Smooth muscle cell (in vitro differentiated cells): ENCODE measurements around the gene ASB8. TPM values are rescaled to one million over a fixed set of nuclear protein-coding genes. Genes with fewer than 3 reads are reported as not detected.
A peak's percentile ranks its signal among the peaks of the same experiment; 100 is the strongest.

ENCODE experiments used
- DNase-seq: peaks from one replicate; lab custom pipeline; 2025; ENCODE audit not compliant: unreplicated experiment; lab: John Stamatoyannopoulos, UW
- H2AFZ ChIP-seq: fragments of 200-600 bp; sonication (generic); 2 replicates; pipeline ENCODE4 v1.6.0; 2016; ENCODE audit warnings: antibody characterized with exemption, low read depth, mild to moderate bottlenecking
- H3F3A ChIP-seq: fragments of 200-600 bp; sonication (generic); 2 replicates; pipeline ENCODE4 v1.6.0; 2017; ENCODE audit warnings: antibody characterized with exemption, low read depth
- H3K27ac ChIP-seq: fragments of 200-600 bp; sonication (generic); 2 replicates; pipeline ENCODE4 v1.5.1; 2016; ENCODE audit warnings: low read depth, mild to moderate bottlenecking
- H3K27me3 ChIP-seq: fragments of 200-600 bp; sonication (generic); 2 replicates; pipeline ENCODE4 v1.6.1; 2016; ENCODE audit warnings: low read depth, mild to moderate bottlenecking
- H3K36me3 ChIP-seq: fragments of 200-600 bp; sonication (generic); 2 replicates; pipeline ENCODE4 v1.5.1; 2016; ENCODE audit warnings: low read depth
- H3K4me1 ChIP-seq: fragments of 200-600 bp; sonication (generic); 2 replicates; pipeline ENCODE4 v1.5.1; 2016; ENCODE audit warnings: low read depth
- H3K4me2 ChIP-seq: fragments of 200-600 bp; sonication (generic); 2 replicates; pipeline ENCODE4 v1.6.0; 2016; ENCODE audit warnings: mild to moderate bottlenecking
- H3K4me3 ChIP-seq: fragments of 200-600 bp; sonication (generic); 2 replicates; pipeline ENCODE4 v1.5.1; 2016; ENCODE audit warnings: mild to moderate bottlenecking
- H3K79me2 ChIP-seq: fragments of 200-600 bp; sonication (generic); 2 replicates; pipeline ENCODE4 v1.6.0; 2016; ENCODE audit warnings: low read depth, mild to moderate bottlenecking
- H3K9ac ChIP-seq: fragments of 200-600 bp; sonication (generic); 2 replicates; pipeline ENCODE4 v1.6.0; 2016; ENCODE audit warnings: low read depth
- H3K9me3 ChIP-seq: fragments of 200-600 bp; sonication (generic); replicated peaks from 2 replicates; pipeline ENCODE4 v1.5.1; 2016; ENCODE audit warnings: low read depth
- H4K20me1 ChIP-seq: fragments of 200-600 bp; sonication (generic); 2 replicates; pipeline ENCODE4 v1.6.0; 2016; ENCODE audit warnings: low read depth
- WGBS: methylation state at CpG from one replicate; pipeline ENCODE4 v1.1.7; 2016; ENCODE audit warnings: low lambda C conversion rate; 5-methylcytosine and 5-hydroxymethylcytosine counted together
- polyA plus RNA-seq: library from polyadenylated mRNA; unstranded; fragments of >200 nt; fragmentation: Nextera tagmentation; extraction: Ambion mirVana; gene quantifications from 2 replicates; pipeline ENCODE4 v1.2.1, GENCODE V29; 2016
- total RNA-seq: library from RNA; depleted of rRNA; stranded (reverse); fragments of >200 nt; gene quantifications from 2 replicates; pipeline ENCODE4 v1.2.3, GENCODE V29; 2014
- TF ChIP-seq, protein P1 (sequence below): fragments of 200-600 bp; sonication (generic); IDR thresholded peaks from 2 replicates; pipeline ENCODE4 v1.5.1; 2017; ENCODE audit warnings: borderline replicate concordance, mild to moderate bottlenecking, antibody characterized with exemption; ENCODE audit not compliant: insufficient read depth, poor library complexity, severe bottlenecking

The ASB8 gene, protein sequence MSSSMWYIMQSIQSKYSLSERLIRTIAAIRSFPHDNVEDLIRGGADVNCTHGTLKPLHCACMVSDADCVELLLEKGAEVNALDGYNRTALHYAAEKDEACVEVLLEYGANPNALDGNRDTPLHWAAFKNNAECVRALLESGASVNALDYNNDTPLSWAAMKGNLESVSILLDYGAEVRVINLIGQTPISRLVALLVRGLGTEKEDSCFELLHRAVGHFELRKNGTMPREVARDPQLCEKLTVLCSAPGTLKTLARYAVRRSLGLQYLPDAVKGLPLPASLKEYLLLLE
- 26.9 and 31.1 TPM in 2 replicates for total RNA-seq
- polyA plus RNA-seq = 18.0 and 25.4 TPM in 2 replicates

DNA sequence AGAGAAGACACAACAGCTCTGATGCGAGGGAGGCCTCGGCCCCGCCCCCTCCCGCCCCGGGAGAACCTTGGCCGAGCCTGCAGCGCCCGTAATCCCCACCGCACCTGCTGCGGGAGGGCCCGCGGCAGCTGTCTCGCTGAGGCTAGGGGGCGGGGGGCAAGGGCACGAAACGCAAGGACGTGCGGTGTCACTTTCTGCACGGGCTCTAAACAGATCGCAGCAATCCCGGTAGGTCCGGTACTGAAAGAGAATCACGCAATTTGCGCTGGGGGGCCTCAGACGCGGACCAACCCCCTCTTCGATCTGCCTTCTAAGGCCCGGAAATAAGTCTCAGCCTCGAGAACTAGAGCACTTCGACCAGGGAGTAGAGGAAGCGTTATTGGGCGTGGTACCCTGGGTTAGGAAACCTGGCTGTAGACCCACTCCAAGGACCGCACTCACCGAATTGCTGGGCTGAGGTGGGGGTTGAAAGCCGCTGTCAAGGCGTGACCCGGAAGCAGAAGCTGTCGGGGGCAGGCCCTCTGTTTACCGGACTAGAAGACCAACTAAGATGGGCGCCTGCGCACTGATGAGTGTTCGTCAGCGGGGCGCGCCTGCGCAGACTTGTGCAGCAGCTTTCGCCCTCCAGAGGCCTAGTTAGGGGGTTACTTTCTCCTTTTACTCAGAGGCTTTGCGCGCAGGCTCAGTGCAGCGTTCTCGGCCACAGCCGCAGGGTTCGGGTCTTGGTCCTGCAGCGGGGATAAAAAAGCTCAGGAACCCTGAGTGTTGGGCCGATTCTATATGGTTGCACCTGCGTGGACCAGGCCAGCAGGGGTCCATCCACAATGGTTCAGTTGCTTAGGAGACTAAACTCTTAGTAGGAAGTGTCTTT lies at the start of gene ASB8:
Gene ASB8 (minus strand): TSS at position 498 of the 871 bp plus-strand sequence. CDS start 4,019 bp downstream, outside the sequence.
- Histone ChIP-seq H2AFZ (peak within 1 kb of the TSS; percentile 89), H3K9me3 (no peaks in the 10 kb centered on the region), H4K20me1 (no peaks in the 10 kb centered on the region), H3K27ac (peak within 1 kb of the TSS; percentile 27), H3K79me2 (peaks cover 16% of the 10 kb centered on the region), H3K4me1 (peaks cover 10% of the 10 kb centered on the region), H3K27me3 (no peaks in the 10 kb centered on the region), H3K9ac (peak within 1 kb of the TSS; percentile 77), H3F3A (no peaks in the 10 kb centered on the region), H3K4me3 (peak within 1 kb of the TSS; percentile 76), H3K36me3 (no peaks in the 10 kb centered on the region), H3K4me2 (peak within 1 kb of the TSS; percentile 93)
- TF ChIP-seq, protein P1, sequence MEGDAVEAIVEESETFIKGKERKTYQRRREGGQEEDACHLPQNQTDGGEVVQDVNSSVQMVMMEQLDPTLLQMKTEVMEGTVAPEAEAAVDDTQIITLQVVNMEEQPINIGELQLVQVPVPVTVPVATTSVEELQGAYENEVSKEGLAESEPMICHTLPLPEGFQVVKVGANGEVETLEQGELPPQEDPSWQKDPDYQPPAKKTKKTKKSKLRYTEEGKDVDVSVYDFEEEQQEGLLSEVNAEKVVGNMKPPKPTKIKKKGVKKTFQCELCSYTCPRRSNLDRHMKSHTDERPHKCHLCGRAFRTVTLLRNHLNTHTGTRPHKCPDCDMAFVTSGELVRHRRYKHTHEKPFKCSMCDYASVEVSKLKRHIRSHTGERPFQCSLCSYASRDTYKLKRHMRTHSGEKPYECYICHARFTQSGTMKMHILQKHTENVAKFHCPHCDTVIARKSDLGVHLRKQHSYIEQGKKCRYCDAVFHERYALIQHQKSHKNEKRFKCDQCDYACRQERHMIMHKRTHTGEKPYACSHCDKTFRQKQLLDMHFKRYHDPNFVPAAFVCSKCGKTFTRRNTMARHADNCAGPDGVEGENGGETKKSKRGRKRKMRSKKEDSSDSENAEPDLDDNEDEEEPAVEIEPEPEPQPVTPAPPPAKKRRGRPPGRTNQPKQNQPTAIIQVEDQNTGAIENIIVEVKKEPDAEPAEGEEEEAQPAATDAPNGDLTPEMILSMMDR = peak; percentile 23
- DNase-seq = peak; percentile 91
- WGBS = 0% methylated on average over 38 of the region's 56 CpGs

DNA sequence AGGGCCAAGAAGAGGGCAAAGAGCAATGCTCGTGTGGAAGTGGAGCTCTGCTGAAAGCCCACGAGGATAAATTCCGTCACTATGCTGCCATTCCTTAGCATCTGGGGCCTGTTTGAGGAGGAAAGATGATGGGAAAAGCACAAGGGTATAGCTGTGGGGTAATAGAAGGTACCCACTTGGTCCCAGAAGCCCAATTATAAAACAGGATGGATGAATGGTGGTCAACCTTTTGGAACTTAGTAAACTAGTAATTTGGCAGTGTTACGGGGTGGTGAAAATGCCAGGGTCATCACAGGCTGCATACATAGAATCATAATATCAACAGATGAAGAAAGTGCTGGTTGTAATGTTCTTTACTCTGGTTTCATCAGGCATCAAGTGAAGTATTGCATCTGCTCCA lies 45.9 kb upstream of the ASB8 start, which contains the start of gene OR10AD1:
Gene OR10AD1 (minus strand): TSS at position 101 of the 400 bp plus-strand sequence. CDS start 0 bp downstream, at position 101.
- no peak for DNase-seq
- Histone ChIP-seq H3K27me3 (no peaks in the 10 kb centered on the region), H3K4me2 (no peak within 1 kb of the TSS), H3K4me3 (no peak within 1 kb of the TSS), H2AFZ (no peak within 1 kb of the TSS), H3K79me2 (peaks cover 8% of the 10 kb centered on the region), H3K27ac (no peak within 1 kb of the TSS), H4K20me1 (no peaks in the 10 kb centered on the region), H3K4me1 (no peaks in the 10 kb centered on the region), H3K36me3 (no peaks in the 10 kb centered on the region), H3K9me3 (peaks cover 12% of the 10 kb centered on the region), H3F3A (peaks cover 6% of the 10 kb centered on the region), H3K9ac (no peak within 1 kb of the TSS)
- TF ChIP-seq, protein P1 = no peak
- WGBS = 95% methylated on average over 4 of the region's 4 CpGs

DNA sequence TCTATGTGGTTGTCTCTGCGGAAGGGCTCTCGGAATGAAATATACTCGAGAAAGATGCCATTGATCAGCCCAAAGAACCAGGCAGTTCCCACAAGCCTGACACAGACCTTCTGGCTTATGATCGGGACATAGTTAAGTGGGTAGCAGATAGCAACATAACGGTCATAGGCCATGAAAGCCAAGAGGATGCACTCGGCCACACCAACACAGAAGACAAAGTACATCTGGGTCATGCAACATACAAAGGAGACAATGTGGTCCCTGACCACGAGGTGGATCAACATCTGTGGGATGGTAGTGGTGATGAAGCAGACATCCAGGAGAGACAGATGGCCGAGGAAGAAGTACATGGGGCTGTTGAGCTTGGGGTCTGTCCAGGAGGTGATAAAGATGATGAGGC lies 45.5 kb upstream of the ASB8 start:
- TF ChIP-seq, protein P1 = no peak
- H4K20me1 ChIP-seq = no peaks in the 10 kb centered on the region
- peaks cover 12% of the 10 kb centered on the region for H3K9me3 ChIP-seq
- H3K9ac ChIP-seq = no peak overlapping the region
- no peak overlapping the region for H2AFZ ChIP-seq
- no peaks in the 10 kb centered on the region for H3K4me1 ChIP-seq
- 94% methylated on average over 8 of the region's 8 CpGs for WGBS
- H3K27ac ChIP-seq = no peak overlapping the region
- H3K27me3 ChIP-seq = no peaks in the 10 kb centered on the region
- DNase-seq = no peak
- H3F3A ChIP-seq = peaks cover 6% of the 10 kb centered on the region
- H3K4me2 ChIP-seq = no peak overlapping the region
- H3K79me2 ChIP-seq = peaks cover 8% of the 10 kb centered on the region
- H3K36me3 ChIP-seq = no peaks in the 10 kb centered on the region
- no peak overlapping the region for H3K4me3 ChIP-seq
